ENCODE measurements around the gene PARD3. TPM values are rescaled to one million over a fixed set of nuclear protein-coding genes. Genes with fewer than 3 reads are reported as not detected.
A peak's percentile ranks its signal among the peaks of the same experiment; 100 is the strongest.

PARD3 gene
- total RNA-seq, 1 donor from 2014 or later: 35.4 TPM

DNA sequence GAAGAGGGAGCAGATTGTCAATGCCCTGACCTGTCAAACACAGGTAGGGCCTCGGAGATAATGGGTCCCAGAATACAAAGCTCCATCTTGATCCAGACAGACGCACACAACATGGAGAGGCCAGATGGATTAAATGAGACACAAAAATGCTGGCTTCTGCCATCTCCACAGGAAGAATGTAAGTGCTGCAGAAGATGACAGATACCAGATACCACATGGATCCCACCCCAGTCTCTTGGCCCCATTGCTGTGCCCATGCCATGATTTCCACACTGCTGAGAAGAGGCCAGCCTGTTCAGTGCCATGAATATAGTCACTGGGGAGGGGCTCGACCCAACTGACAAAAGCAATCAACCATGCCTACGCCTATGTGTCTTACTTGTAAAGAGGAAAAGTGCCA lies 487.9 kb downstream of the PARD3 start:
- no peaks in the 10 kb centered on the region for H3K27me3 Mint-ChIP-seq (ENCODE audit: low read depth, unreplicated experiment)
- no peaks in the 10 kb centered on the region for H3K9me3 Mint-ChIP-seq (ENCODE audit: unreplicated experiment)
- Histone ChIP-seq H3K9me3 (ENCODE audit: insufficient read depth, low read depth, low read length) (no peaks in the 10 kb centered on the region), H3K9ac (ENCODE audit: low read length) (no peak overlapping the region), H4K20me1 (ENCODE audit: insufficient read depth, low read length) (no peaks in the 10 kb centered on the region), H2AFZ (ENCODE audit: low read depth, low read length) (no peak overlapping the region), H3K27ac (ENCODE audit: low read depth, low read length) (no peak overlapping the region), H3K4me2 (ENCODE audit: low read length) (no peak overlapping the region), H3K27me3 (ENCODE audit: insufficient read depth, low read length) (no peaks in the 10 kb centered on the region), H3K79me2 (ENCODE audit: insufficient read depth, low read length) (no peaks in the 10 kb centered on the region), H3K36me3 (ENCODE audit: insufficient read depth, low read length) (no peaks in the 10 kb centered on the region), H3K4me1 (ENCODE audit: insufficient read depth, low read length) (peaks cover 4% of the 10 kb centered on the region), H3K4me3 (ENCODE audit: insufficient read depth, low read depth, low read length) (no peak overlapping the region)
- H3K36me3 Mint-ChIP-seq (ENCODE audit: low read depth, unreplicated experiment): peaks cover 7% of the 10 kb centered on the region
- no peak overlapping the region for H3K4me3 Mint-ChIP-seq (ENCODE audit: unreplicated experiment)
- TF ChIP-seq, protein P1, sequence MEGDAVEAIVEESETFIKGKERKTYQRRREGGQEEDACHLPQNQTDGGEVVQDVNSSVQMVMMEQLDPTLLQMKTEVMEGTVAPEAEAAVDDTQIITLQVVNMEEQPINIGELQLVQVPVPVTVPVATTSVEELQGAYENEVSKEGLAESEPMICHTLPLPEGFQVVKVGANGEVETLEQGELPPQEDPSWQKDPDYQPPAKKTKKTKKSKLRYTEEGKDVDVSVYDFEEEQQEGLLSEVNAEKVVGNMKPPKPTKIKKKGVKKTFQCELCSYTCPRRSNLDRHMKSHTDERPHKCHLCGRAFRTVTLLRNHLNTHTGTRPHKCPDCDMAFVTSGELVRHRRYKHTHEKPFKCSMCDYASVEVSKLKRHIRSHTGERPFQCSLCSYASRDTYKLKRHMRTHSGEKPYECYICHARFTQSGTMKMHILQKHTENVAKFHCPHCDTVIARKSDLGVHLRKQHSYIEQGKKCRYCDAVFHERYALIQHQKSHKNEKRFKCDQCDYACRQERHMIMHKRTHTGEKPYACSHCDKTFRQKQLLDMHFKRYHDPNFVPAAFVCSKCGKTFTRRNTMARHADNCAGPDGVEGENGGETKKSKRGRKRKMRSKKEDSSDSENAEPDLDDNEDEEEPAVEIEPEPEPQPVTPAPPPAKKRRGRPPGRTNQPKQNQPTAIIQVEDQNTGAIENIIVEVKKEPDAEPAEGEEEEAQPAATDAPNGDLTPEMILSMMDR (IDR thresholded peaks at IDR 0.05; ENCODE audit: insufficient read depth, low read depth, low read length): no peak
- TF ChIP-seq EZH2 (IDR thresholded peaks at IDR 0.05; ENCODE audit: insufficient read depth, low read length): no peak
- H3K4me1 Mint-ChIP-seq (ENCODE audit: low read depth, unreplicated experiment): peaks cover 14% of the 10 kb centered on the region
- no peak for FAIRE-seq
- DNase-seq (ENCODE audit: low read depth): no peak
- H3K27ac Mint-ChIP-seq (ENCODE audit: unreplicated experiment): no peak overlapping the region

DNA sequence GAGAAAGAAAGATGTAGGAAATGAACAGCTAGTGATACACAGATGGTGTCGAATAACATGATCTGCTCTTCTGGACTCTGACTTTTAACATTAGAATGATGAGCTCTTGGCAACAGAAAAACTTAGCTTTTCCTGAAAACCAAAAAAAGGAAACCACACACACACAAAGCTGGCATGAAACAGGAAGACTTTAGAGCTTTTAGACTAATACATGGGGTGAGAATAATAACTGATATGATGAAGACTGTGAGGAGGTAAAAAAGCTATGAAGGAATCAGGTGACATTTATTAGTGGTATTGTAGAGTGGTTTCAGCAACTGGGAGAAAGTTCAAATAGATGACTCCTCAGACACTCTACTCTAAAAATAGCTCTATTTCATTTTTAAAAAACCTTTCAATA lies 491.9 kb downstream of the PARD3 start:
- H3K36me3 ChIP-seq (ENCODE audit: insufficient read depth, low read length): no peaks in the 10 kb centered on the region
- H3K4me2 ChIP-seq (ENCODE audit: low read length): peak overlapping the region; percentile 28
- no peak overlapping the region for H2AFZ ChIP-seq (ENCODE audit: low read depth, low read length)
- H3K4me3 Mint-ChIP-seq (ENCODE audit: unreplicated experiment): no peak overlapping the region
- no peaks in the 10 kb centered on the region for H3K27me3 ChIP-seq (ENCODE audit: insufficient read depth, low read length)
- DNase-seq (ENCODE audit: low read depth) (peak; percentile 36), FAIRE-seq (no peak)
- H3K9ac ChIP-seq (ENCODE audit: low read length): no peak overlapping the region
- H3K4me1 ChIP-seq (ENCODE audit: insufficient read depth, low read length): peaks cover 4% of the 10 kb centered on the region
- H3K36me3 Mint-ChIP-seq (ENCODE audit: low read depth, unreplicated experiment): peaks cover 7% of the 10 kb centered on the region
- no peak overlapping the region for H3K27ac ChIP-seq (ENCODE audit: low read depth, low read length)
- H3K9me3 Mint-ChIP-seq (ENCODE audit: unreplicated experiment): no peaks in the 10 kb centered on the region
- H4K20me1 ChIP-seq (ENCODE audit: insufficient read depth, low read length): no peaks in the 10 kb centered on the region
- TF ChIP-seq, protein P1 (IDR thresholded peaks at IDR 0.05; ENCODE audit: insufficient read depth, low read depth, low read length): no peak
- no peak for TF ChIP-seq EZH2 (IDR thresholded peaks at IDR 0.05; ENCODE audit: insufficient read depth, low read length)
- no peaks in the 10 kb centered on the region for H3K27me3 Mint-ChIP-seq (ENCODE audit: low read depth, unreplicated experiment)
- no peaks in the 10 kb centered on the region for H3K79me2 ChIP-seq (ENCODE audit: insufficient read depth, low read length)
- no peak overlapping the region for H3K4me3 ChIP-seq (ENCODE audit: insufficient read depth, low read depth, low read length)
- no peaks in the 10 kb centered on the region for H3K9me3 ChIP-seq (ENCODE audit: insufficient read depth, low read depth, low read length)
- H3K4me1 Mint-ChIP-seq (ENCODE audit: low read depth, unreplicated experiment): peaks cover 21% of the 10 kb centered on the region
- no peak overlapping the region for H3K27ac Mint-ChIP-seq (ENCODE audit: unreplicated experiment)

DNA sequence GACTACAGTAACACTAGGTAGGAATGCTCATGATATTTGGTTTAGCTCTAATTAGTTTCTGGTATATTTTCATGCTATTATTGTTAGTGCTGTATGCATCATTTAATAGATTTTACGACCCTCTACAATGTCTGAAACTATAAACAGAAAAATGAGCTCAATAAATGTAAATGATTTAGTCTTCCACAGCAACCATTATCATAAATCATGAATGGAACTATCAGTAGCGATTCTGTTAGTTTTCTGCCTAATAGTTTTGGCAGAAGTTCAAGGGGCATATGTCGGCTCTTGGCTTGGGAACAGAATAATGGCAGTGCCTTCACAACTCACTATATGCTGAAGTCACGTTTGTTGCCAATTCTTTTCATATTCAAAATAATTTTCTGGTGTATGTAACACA lies 494.8 kb downstream of the PARD3 start:
- no peak overlapping the region for H3K27ac Mint-ChIP-seq (ENCODE audit: unreplicated experiment)
- TF ChIP-seq EZH2 (IDR thresholded peaks at IDR 0.05; ENCODE audit: insufficient read depth, low read length): no peak
- TF ChIP-seq, protein P1 (IDR thresholded peaks at IDR 0.05; ENCODE audit: insufficient read depth, low read depth, low read length): no peak
- no peaks in the 10 kb centered on the region for H3K9me3 Mint-ChIP-seq (ENCODE audit: unreplicated experiment)
- no peak for DNase-seq (ENCODE audit: low read depth)
- Histone ChIP-seq H3K79me2 (ENCODE audit: insufficient read depth, low read length) (no peaks in the 10 kb centered on the region), H3K27ac (ENCODE audit: low read depth, low read length) (no peak overlapping the region), H3K4me2 (ENCODE audit: low read length) (no peak overlapping the region), H3K4me3 (ENCODE audit: insufficient read depth, low read depth, low read length) (no peak overlapping the region), H3K9me3 (ENCODE audit: insufficient read depth, low read depth, low read length) (no peaks in the 10 kb centered on the region), H3K9ac (ENCODE audit: low read length) (no peak overlapping the region), H4K20me1 (ENCODE audit: insufficient read depth, low read length) (no peaks in the 10 kb centered on the region), H3K4me1 (ENCODE audit: insufficient read depth, low read length) (peaks cover 4% of the 10 kb centered on the region), H2AFZ (ENCODE audit: low read depth, low read length) (no peak overlapping the region), H3K36me3 (ENCODE audit: insufficient read depth, low read length) (no peaks in the 10 kb centered on the region), H3K27me3 (ENCODE audit: insufficient read depth, low read length) (no peaks in the 10 kb centered on the region)
- H3K27me3 Mint-ChIP-seq (ENCODE audit: low read depth, unreplicated experiment): no peaks in the 10 kb centered on the region
- peaks cover 21% of the 10 kb centered on the region for H3K4me1 Mint-ChIP-seq (ENCODE audit: low read depth, unreplicated experiment)
- no peak for FAIRE-seq
- no peak overlapping the region for H3K4me3 Mint-ChIP-seq (ENCODE audit: unreplicated experiment)
- H3K36me3 Mint-ChIP-seq (ENCODE audit: low read depth, unreplicated experiment): peaks cover 9% of the 10 kb centered on the region

Measured in astrocyte (in vitro differentiated cells and primary cell).